ENCODE measurements around the gene TMBIM4.

DNA sequence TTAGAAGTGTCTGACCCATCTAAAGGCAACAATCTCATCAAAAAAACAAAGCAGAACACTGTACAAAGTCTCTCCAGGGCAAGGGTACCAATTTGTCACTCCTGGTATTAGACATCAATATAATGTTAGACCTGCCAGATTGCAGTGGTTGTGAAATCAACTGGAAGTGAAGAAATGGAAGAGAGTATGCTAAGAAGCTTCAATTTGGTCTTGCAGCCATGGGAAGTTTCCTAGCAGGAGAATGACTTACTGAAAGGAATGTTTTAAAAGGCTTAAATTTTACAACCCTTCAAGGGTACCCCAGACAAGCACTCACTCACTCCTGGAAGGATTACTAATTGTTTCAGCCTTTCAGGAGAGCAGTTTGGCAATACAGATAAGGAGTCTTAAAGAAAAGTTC is 58.2 kb downstream of the TMBIM4 start:
- TF ChIP-seq ZBTB20 (tag by site-specific recombination; IDR thresholded peaks at IDR 0.05) (peak; percentile 60; the same call in 1 of the 2 replicates), ZNF660 (tag by site-specific recombination; IDR thresholded peaks at IDR 0.05) (no peak), ZFP37 (tag by site-specific recombination; IDR thresholded peaks at IDR 0.05) (no peak), CTCF (tag by site-specific recombination; IDR thresholded peaks at IDR 0.05) (no peak), ZNF664 (tag by site-specific recombination; IDR thresholded peaks at IDR 0.05) (no peak), ZNF561 (tag by site-specific recombination; IDR thresholded peaks at IDR 0.05; ENCODE audit: borderline replicate concordance) (no peak), PATZ1 (tag by site-specific recombination; IDR thresholded peaks at IDR 0.05) (no peak), ZNF747 (tag by site-specific recombination; IDR thresholded peaks at IDR 0.05) (no peak), ZNF274 (IDR thresholded peaks at IDR 0.05; ENCODE audit: low read length) (no peak), ZNF274 (tag by site-specific recombination; IDR thresholded peaks at IDR 0.05; ENCODE audit: borderline replicate concordance) (no peak), KLF1 (tag by site-specific recombination; IDR thresholded peaks at IDR 0.05) (no peak), YY1 (tag by site-specific recombination; IDR thresholded peaks at IDR 0.05) (no peak), ZFHX2 (tag by site-specific recombination; conservative IDR thresholded peaks at IDR 0.05) (no peak)
- TF ChIP-seq, protein P1, sequence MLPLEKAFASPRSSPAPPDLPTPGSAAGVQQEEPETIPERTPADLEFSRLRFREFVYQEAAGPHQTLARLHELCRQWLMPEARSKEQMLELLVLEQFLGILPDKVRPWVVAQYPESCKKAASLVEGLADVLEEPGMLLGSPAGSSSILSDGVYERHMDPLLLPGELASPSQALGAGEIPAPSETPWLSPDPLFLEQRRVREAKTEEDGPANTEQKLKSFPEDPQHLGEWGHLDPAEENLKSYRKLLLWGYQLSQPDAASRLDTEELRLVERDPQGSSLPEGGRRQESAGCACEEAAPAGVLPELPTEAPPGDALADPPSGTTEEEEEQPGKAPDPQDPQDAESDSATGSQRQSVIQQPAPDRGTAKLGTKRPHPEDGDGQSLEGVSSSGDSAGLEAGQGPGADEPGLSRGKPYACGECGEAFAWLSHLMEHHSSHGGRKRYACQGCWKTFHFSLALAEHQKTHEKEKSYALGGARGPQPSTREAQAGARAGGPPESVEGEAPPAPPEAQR (tag by site-specific recombination; IDR thresholded peaks at IDR 0.05), result no peak
- TF ChIP-seq, protein P2, sequence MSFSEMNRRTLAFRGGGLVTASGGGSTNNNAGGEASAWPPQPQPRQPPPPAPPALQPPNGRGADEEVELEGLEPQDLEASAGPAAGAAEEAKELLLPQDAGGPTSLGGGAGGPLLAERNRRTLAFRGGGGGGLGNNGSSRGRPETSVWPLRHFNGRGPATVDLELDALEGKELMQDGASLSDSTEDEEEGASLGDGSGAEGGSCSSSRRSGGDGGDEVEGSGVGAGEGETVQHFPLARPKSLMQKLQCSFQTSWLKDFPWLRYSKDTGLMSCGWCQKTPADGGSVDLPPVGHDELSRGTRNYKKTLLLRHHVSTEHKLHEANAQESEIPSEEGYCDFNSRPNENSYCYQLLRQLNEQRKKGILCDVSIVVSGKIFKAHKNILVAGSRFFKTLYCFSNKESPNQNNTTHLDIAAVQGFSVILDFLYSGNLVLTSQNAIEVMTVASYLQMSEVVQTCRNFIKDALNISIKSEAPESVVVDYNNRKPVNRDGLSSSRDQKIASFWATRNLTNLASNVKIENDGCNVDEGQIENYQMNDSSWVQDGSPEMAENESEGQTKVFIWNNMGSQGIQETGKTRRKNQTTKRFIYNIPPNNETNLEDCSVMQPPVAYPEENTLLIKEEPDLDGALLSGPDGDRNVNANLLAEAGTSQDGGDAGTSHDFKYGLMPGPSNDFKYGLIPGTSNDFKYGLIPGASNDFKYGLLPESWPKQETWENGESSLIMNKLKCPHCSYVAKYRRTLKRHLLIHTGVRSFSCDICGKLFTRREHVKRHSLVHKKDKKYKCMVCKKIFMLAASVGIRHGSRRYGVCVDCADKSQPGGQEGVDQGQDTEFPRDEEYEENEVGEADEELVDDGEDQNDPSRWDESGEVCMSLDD (tag by site-specific recombination; IDR thresholded peaks at IDR 0.05), result 0 out of 2 replicates have a peak, but pooled peaks have one; percentile 26
